ENCODE measurements around the gene TDRD7.

The TDRD7 gene

GRCh38 chr9:97521576-97522333 lies 109.9 kb downstream of the TDRD7 start:
- Histone ChIP-seq H3K9me3 (ENCODE audit: control extremely low read depth in 1 of 5, control insufficient read depth in 4 of 5, insufficient read depth in 2 of 5, low read depth in 1 of 5, low read length in 4 of 5) (no peaks in the 10 kb centered on the region), H3K27ac (ENCODE audit: insufficient read depth in 1 of 2, low read depth in 1 of 2, low read length in 2 of 2, poor library complexity in 1 of 2, severe bottlenecking in 2 of 2) (no peak overlapping the region), H3K27me3 (replicated peaks in 2 of 5; ENCODE audit: control insufficient read depth in 4 of 5, insufficient read depth in 5 of 5, low read length in 4 of 5) (no peaks in the 10 kb centered on the region), H3K4me1 (ENCODE audit: control extremely low read depth in 1 of 4, control insufficient read depth in 4 of 4, insufficient read depth in 4 of 4, low read length in 3 of 4) (peaks cover 0 to 32% (median 24%) of the 10 kb centered on the region in 4 experiments), H3K36me3 (ENCODE audit: control insufficient read depth in 4 of 4, insufficient read depth in 4 of 4, low read length in 3 of 4) (no peaks in the 10 kb centered on the region), H3K4me3 (ENCODE audit: control insufficient read depth in 1 of 7, extremely low read depth in 1 of 7, insufficient read depth in 4 of 7, low read depth in 2 of 7, low read length in 6 of 7) (no peak overlapping the region)
- ChIA-PET POLR2A (no interaction called here), CTCF (no interaction called here)
- DNase-seq = no peak
- WGBS (ENCODE audit: insufficient coverage) = 98% methylated on average over 7 of the region's 10 CpGs

GRCh38 chr9:97524424-97524823 lies 112.5 kb downstream of the TDRD7 start:
- H3K4me3 ChIP-seq (ENCODE audit: control insufficient read depth in 1 of 7, extremely low read depth in 1 of 7, insufficient read depth in 4 of 7, low read depth in 2 of 7, low read length in 6 of 7) = no peak overlapping the region
- no peaks in the 10 kb centered on the region for H3K9me3 ChIP-seq (ENCODE audit: control extremely low read depth in 1 of 5, control insufficient read depth in 4 of 5, insufficient read depth in 2 of 5, low read depth in 1 of 5, low read length in 4 of 5)
- POLR2A ChIA-PET = no interaction called here
- H3K27me3 ChIP-seq (replicated peaks in 2 of 5; ENCODE audit: control insufficient read depth in 4 of 5, insufficient read depth in 5 of 5, low read length in 4 of 5) = no peaks in the 10 kb centered on the region
- no peaks in the 10 kb centered on the region for H3K36me3 ChIP-seq (ENCODE audit: control insufficient read depth in 4 of 4, insufficient read depth in 4 of 4, low read length in 3 of 4)
- H3K27ac ChIP-seq (ENCODE audit: insufficient read depth in 1 of 2, low read depth in 1 of 2, low read length in 2 of 2, poor library complexity in 1 of 2, severe bottlenecking in 2 of 2) = no peak overlapping the region
- H3K4me1 ChIP-seq (ENCODE audit: control extremely low read depth in 1 of 4, control insufficient read depth in 4 of 4, insufficient read depth in 4 of 4, low read length in 3 of 4) = peaks cover 0 to 10% (median 5%) of the 10 kb centered on the region in 4 experiments
- DNase-seq = no peak
- CTCF ChIA-PET = no interaction called here
- 100% methylated on average over 2 of the region's 4 CpGs for WGBS (ENCODE audit: insufficient coverage)

- DNase-seq = no peak
- 94% methylated on average over 2 of the region's 2 CpGs for WGBS (ENCODE audit: insufficient coverage)
- ChIA-PET CTCF (interaction anchor here (1.0 to 1.5 kb wide), 2 partner anchors 23 to 55 kb away, joined by 3 to 4 read pairs; no protein-coding TSS in a partner anchor), POLR2A (no interaction called here)
- peaks cover 0 to under 1% (median 0%) of the 10 kb centered on the region in 4 experiments for H3K4me1 ChIP-seq (ENCODE audit: control extremely low read depth in 1 of 4, control insufficient read depth in 4 of 4, insufficient read depth in 4 of 4, low read length in 3 of 4)
- no peak overlapping the region for H3K4me3 ChIP-seq (ENCODE audit: control insufficient read depth in 1 of 7, extremely low read depth in 1 of 7, insufficient read depth in 4 of 7, low read depth in 2 of 7, low read length in 6 of 7)
- no peaks in the 10 kb centered on the region for H3K36me3 ChIP-seq (ENCODE audit: control insufficient read depth in 4 of 4, insufficient read depth in 4 of 4, low read length in 3 of 4)
- no peak overlapping the region for H3K27ac ChIP-seq (ENCODE audit: insufficient read depth in 1 of 2, low read depth in 1 of 2, low read length in 2 of 2, poor library complexity in 1 of 2, severe bottlenecking in 2 of 2)
- H3K9me3 ChIP-seq (ENCODE audit: control extremely low read depth in 1 of 5, control insufficient read depth in 4 of 5, insufficient read depth in 2 of 5, low read depth in 1 of 5, low read length in 4 of 5) = no peaks in the 10 kb centered on the region
- H3K27me3 ChIP-seq (replicated peaks in 2 of 5; ENCODE audit: control insufficient read depth in 4 of 5, insufficient read depth in 5 of 5, low read length in 4 of 5) = no peaks in the 10 kb centered on the region
Observed at GRCh38 chr9:97525451-97525850, 113.6 kb downstream of the TDRD7 start.

DNA sequence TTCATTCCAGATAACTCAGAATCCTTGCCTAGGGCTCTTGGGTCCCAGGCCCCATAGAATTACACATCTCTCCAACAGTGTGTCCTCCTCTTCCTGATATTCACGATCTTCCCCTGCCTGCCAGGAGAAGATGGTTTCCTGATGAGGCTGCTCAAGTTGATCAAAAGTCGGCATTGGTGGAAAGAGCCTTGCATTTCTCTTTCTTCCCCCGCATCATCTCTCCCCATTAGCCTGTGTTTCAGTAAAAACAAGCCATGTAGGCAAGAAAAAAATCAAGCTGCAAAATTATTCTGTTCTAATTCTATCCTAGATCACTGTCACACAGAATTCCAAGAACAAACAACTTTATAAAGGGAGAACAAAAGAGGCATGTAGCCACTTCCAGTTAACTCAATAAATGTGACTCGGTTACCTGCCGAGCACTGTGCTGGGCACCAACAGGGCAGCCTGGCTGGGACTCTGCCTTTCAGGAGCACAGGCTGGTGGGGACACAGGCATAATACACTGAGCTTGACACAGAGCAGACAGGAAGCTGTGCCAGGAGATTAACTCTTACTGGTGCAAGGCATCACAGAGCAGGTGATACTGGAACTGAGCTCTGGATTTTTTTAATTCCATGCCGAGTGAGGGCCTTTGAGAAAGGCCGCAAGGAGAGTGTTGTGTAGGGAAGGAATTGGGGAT lies 115.1 kb downstream of the TDRD7 start:
- Histone ChIP-seq H3K27ac (ENCODE audit: insufficient read depth in 1 of 2, low read depth in 1 of 2, low read length in 2 of 2, poor library complexity in 1 of 2, severe bottlenecking in 2 of 2) (no peak overlapping the region), H3K4me1 (ENCODE audit: control extremely low read depth in 1 of 4, control insufficient read depth in 4 of 4, insufficient read depth in 4 of 4, low read length in 3 of 4) (no peaks in the 10 kb centered on the region), H3K9me3 (ENCODE audit: control extremely low read depth in 1 of 5, control insufficient read depth in 4 of 5, insufficient read depth in 2 of 5, low read depth in 1 of 5, low read length in 4 of 5) (no peaks in the 10 kb centered on the region), H3K27me3 (replicated peaks in 2 of 5; ENCODE audit: control insufficient read depth in 4 of 5, insufficient read depth in 5 of 5, low read length in 4 of 5) (no peaks in the 10 kb centered on the region), H3K4me3 (ENCODE audit: control insufficient read depth in 1 of 7, extremely low read depth in 1 of 7, insufficient read depth in 4 of 7, low read depth in 2 of 7, low read length in 6 of 7) (no peak overlapping the region), H3K36me3 (ENCODE audit: control insufficient read depth in 4 of 4, insufficient read depth in 4 of 4, low read length in 3 of 4) (no peaks in the 10 kb centered on the region)
- ChIA-PET CTCF (interaction anchor here (1.8 kb wide), 1 partner anchor 17 kb away, joined by 4 read pairs; no protein-coding TSS in a partner anchor), POLR2A (no interaction called here)
- DNase-seq = no peak
- 100% methylated on average over 5 of the region's 7 CpGs for WGBS (ENCODE audit: insufficient coverage)

- no peak overlapping the region for H3K27ac ChIP-seq (ENCODE audit: insufficient read depth in 1 of 2, low read depth in 1 of 2, low read length in 2 of 2, poor library complexity in 1 of 2, severe bottlenecking in 2 of 2)
- no peaks in the 10 kb centered on the region for H3K27me3 ChIP-seq (replicated peaks in 2 of 5; ENCODE audit: control insufficient read depth in 4 of 5, insufficient read depth in 5 of 5, low read length in 4 of 5)
- no peaks in the 10 kb centered on the region for H3K4me1 ChIP-seq (ENCODE audit: control extremely low read depth in 1 of 4, control insufficient read depth in 4 of 4, insufficient read depth in 4 of 4, low read length in 3 of 4)
- WGBS (ENCODE audit: insufficient coverage) = 96% methylated on average over 17 of the region's 18 CpGs
- no peaks in the 10 kb centered on the region for H3K36me3 ChIP-seq (ENCODE audit: control insufficient read depth in 4 of 4, insufficient read depth in 4 of 4, low read length in 3 of 4)
- POLR2A ChIA-PET = no interaction called here
- no peaks in the 10 kb centered on the region for H3K9me3 ChIP-seq (ENCODE audit: control extremely low read depth in 1 of 5, control insufficient read depth in 4 of 5, insufficient read depth in 2 of 5, low read depth in 1 of 5, low read length in 4 of 5)
- DNase-seq = no peak
- no peak overlapping the region for H3K4me3 ChIP-seq (ENCODE audit: control insufficient read depth in 1 of 7, extremely low read depth in 1 of 7, insufficient read depth in 4 of 7, low read depth in 2 of 7, low read length in 6 of 7)
- CTCF ChIA-PET = interaction anchor here (1.8 kb wide), 1 partner anchor 16 kb away, joined by 4 read pairs; no protein-coding TSS in a partner anchor
Observed at GRCh38 chr9:97527626-97528528, 116.0 kb downstream of the TDRD7 start.

DNA sequence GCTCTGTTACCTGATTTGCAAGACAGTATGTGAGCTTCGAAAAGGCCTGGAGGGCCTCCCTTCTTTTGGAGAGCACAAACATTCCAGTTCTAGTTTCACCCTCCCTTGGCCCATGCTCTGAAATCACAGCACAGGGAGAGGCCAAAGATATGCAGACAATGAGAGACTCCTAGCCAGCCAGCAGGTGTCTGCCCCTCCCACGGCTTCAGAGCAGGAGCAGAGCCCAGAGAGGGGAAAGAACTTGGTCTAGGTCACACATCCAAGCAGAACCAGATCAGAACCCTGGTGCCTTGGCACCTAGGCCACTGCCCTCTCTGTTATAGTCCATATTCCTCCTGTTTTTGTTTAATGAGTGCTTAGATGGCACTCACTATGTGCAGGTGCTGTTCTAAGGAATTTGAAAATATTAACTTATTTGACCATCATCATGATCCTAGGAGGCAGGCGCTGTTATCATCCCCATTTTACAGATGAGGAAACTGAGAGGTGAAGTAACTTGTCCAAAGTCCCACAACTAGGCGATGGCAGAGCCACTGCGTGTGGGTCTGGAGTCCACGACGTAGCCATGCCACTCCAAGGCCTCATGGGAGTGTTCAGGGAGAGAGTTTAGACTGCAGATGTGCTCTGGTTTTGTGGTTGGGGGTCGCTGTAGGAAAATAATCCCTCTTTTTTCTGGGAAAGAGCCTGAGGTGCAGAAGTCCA lies 116.8 kb downstream of the TDRD7 start:
- ChIA-PET CTCF (interaction anchor here (0.7 to 1.8 kb wide), 2 partner anchors 15 to 70 kb away, joined by 3 to 4 read pairs; no protein-coding TSS in a partner anchor), POLR2A (no interaction called here)
- Histone ChIP-seq H3K4me3 (ENCODE audit: control insufficient read depth in 1 of 7, extremely low read depth in 1 of 7, insufficient read depth in 4 of 7, low read depth in 2 of 7, low read length in 6 of 7) (no peak overlapping the region), H3K4me1 (ENCODE audit: control extremely low read depth in 1 of 4, control insufficient read depth in 4 of 4, insufficient read depth in 4 of 4, low read length in 3 of 4) (no peaks in the 10 kb centered on the region), H3K9me3 (ENCODE audit: control extremely low read depth in 1 of 5, control insufficient read depth in 4 of 5, insufficient read depth in 2 of 5, low read depth in 1 of 5, low read length in 4 of 5) (peaks cover 0 to 2% (median 0%) of the 10 kb centered on the region in 5 experiments), H3K36me3 (ENCODE audit: control insufficient read depth in 4 of 4, insufficient read depth in 4 of 4, low read length in 3 of 4) (no peaks in the 10 kb centered on the region), H3K27ac (ENCODE audit: insufficient read depth in 1 of 2, low read depth in 1 of 2, low read length in 2 of 2, poor library complexity in 1 of 2, severe bottlenecking in 2 of 2) (no peak overlapping the region), H3K27me3 (replicated peaks in 2 of 5; ENCODE audit: control insufficient read depth in 4 of 5, insufficient read depth in 5 of 5, low read length in 4 of 5) (no peaks in the 10 kb centered on the region)
- no peak for DNase-seq
- 96% methylated on average over 8 of the region's 8 CpGs for WGBS (ENCODE audit: insufficient coverage)
